ENCODE measurements around the gene PLXDC1.

DNA sequence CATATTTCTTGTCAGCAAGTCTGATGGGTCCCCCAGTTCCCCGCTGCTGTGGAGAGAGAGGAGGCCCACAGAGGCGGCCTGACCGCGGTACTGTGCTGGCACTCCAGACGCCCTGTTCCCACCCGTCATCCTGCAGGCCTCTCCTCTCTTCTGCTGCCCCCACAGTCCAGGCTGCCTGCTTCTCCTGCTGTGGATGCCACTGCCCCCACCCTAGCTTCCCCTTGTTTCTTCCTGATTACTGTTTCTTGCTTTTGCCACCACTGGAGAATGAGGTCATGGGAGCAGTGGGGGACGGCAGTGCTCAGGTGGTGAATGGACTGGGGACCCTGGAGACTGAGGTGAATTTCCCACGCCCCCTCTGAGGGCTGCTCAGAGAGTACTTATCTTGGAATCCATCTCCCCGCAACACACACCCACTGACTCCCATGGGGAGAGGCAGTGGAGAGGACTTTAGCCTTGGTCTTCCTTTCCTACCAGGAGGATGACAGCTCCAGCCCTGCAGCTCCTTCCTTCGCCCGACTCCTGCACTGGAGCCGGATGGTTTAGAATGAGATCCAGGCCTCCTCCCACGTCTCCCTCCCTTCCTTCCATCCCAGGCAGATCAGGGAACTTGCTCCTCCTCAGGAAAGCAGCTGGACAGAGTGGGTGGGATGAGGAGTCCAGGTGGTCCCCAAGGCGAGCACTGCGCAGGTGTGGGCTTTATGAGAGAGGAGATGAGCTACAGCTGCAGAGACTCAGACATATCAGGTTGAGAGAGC is 60.4 kb downstream of the PLXDC1 start:
- TF ChIP-seq CTCF (IDR thresholded peaks at IDR 0.05; ENCODE audit: low read length) (no peak), EZH2 (optimal IDR thresholded peaks at IDR 0.05; ENCODE audit: low read depth, low read length) (no peak), EZH2phosphoT487 (IDR thresholded peaks at IDR 0.05; ENCODE audit: low read length) (no peak)
